GM18507 (cell line): Measurements from ENCODE around the gene FMN2.

Source experiments
- DNase-seq: peaks from one replicate; pipeline ENCODE4 v3.0.0; 2011; ENCODE audit warnings: low read depth; ENCODE audit not compliant: insufficient read length; ENCODE audit errors: extremely low spot score
- FAIRE-seq: peaks from 2 replicates; lab custom pipeline; 2011; peaks lifted over from hg19 to GRCh38; lab: Jason Lieb, UNC

Gene FMN2

DNA sequence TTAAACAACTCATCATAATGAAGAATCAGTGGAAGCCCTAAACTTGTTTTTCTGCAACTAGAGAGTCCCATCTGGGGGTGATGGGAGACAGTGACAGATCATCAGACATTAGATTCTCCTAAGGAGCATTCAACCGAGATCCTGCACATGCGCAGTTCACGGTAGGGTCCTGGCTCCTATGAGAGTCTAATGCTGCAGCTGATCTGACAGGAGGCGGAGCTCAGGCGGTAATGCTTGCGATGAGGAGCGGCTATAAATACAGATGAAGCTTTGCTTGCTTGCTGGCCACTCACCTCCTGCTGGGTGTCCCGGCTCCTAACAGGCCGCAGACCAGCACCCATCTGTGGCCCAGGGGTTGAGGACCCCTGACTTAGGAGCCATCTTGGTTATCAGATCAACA is 247.2 kb downstream of the FMN2 start:
- no peak for DNase-seq
- no peak for FAIRE-seq

DNA sequence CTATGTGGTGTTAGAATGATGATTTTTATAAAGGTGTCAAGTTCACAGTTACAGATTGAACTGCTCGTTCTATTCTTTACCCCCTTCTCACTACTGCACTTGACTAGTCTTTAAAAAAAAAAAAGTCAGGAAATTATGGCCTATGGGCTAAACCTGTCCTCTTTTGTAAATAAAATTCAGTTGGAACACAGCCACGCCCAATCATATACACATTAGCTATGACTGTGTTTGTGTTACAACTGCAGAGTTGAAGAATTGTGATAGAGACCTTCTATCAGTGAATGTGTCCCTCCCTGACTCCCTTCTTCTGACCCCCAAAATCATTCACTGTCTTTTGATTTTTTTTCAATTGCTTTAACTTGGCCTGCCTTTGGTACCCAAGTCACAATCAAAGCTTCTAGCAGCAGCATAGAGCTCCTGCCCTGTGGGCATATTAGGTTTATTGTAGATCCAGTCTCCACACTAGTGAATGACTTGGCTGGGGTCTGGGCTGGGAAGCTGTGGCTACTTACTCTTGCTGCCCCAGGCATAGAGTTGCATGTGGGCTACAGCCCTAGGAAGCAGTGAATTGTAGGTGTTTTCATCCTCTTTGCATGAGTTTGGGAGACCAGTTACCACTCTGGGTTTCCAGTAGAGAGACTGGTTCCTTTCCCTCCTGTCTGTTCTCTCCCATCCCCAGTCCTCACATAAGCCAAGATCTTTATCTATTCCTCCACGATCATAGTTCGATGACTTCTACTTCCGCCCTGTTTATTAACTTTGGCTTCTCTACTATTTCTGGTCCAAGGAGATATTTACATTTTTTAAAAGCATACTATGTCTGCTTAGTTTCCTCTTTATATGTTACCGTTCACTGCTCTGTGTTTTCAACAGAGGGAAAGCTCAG is 249.9 kb downstream of the FMN2 start:
- no peak for DNase-seq
- FAIRE-seq, result no peak

DNA sequence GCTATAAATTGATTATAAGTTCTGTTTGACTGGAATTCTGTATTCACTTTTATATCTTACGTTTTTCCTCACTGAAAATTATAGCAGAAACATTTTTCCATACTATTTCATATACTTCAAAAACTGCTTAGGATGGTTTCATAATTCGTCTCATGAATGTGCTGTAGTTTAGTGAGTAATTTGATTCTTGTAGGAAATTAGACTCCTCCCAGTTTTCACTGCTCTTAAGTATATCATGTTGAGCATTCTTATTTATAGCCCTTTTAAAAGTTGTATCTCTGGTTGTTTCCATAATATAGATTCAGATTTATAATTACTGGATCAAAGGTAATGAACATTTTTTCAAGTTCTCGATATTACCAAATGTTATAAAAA is 250.6 kb downstream of the FMN2 start:
- no peak for FAIRE-seq
- no peak for DNase-seq

DNA sequence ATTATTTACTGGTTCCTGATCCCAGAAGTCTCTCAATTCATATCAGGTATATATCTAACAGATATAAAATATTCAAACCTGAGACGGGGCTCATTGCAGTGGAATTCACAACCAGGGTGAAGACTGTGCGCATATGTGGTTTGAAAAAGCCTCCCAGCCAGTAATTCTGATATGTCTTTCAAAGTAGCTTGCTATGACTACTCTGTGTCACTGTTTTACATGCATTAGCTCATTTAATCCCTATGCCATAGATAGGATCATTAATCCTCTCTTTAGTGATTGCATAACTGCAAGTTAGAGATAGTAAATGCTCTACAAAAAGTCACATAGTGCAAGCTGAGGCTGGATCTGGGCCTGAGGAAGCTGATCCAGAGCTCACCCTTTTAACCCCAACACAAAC is 251.4 kb downstream of the FMN2 start:
- DNase-seq (no peak), FAIRE-seq (no peak)

DNA sequence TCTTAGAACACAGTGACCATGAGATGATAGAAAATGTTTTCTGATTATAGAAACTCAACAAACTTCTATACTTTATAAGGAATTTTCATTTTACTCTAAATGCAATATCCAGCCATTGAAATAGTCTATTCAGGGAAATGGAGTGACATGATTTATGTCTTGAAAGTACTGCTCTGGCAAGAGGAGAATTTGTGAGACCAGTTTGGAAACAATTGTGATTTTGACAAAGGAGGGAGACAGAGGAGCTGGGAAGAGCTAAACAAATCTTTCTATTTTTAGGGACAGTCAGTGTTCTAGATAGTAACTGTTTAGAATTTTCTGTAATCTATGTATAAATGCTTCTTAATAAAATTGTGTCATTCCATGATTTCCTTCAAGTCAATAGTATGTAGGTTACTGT is 252.3 kb downstream of the FMN2 start:
- FAIRE-seq (no peak), DNase-seq (no peak)

DNA sequence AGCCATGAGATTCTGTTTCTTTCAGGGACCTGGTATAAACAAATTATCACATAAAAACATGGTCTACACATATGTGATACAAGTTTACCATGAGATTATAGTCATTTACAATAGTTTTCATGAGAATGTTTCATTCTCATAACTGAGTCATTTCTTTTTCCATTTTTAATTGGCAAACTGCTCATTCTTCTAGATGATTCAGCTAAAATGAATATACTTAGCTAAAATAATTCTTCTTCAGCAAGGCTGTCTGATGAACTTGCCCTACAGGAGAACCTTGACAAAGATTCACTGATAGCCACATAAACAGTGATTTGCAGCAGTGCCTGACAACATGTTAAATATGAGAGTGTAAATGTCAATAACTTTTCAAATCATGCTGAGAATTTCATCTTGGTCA is 253.2 kb downstream of the FMN2 start:
- no peak for FAIRE-seq
- DNase-seq, result no peak

DNA sequence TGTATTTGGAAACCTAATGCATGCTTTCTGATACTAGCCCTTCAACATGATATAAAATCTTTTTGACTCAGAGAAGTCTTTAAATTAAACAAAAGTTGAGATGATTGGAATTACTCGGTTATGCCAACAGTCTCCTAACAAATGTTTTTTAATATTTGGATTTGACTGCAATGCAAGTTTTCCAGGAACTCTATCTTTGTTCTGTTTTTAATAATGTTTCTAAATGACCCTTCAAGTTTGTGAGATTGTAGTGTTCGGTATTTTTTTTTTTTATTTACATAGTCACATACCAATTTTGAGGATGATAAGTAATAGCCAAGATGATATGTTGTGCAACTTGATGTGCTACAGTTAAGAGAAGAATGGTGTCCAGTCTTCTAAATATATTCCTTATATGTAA is 258.0 kb downstream of the FMN2 start:
- no peak for FAIRE-seq
- DNase-seq, result no peak

DNA sequence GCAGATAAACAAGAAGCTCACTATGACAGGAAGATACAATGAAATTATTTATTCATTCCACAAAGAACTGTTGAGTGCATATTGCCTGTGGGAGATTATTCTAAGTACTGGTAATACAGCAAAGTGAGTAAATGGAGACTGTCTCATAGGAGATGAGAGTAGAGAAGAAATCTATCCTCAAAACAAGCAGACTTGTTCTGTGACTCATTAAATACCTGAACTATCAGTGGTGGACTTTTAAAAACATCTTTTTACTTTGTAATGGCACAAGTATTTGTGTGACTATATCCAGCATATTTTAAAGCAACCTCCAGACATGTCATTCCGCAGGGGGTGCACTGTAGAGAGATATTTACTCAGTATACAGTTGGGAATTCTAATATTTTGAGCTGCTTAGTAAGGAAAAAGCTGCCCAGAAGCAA is 259.2 kb downstream of the FMN2 start:
- FAIRE-seq, result no peak
- no peak for DNase-seq

DNA sequence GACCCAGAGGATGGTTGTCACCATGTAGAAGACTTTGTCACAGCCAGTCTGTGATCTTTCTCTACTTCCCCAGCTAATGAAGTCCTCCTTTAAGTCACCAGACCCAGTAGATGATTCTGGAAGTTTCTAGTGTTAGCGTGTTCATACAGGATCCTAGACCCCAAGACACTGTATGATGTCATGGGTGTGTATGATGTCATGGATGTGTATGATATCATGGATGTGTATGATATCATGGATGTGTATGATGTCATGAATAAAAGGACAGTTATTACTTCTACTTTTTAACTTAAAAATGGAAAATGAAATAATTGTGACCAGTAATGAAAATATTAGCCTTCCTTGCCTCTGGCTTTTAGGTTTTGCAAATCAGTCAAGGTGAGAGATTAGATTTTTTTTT is 260.0 kb downstream of the FMN2 start:
- no peak for FAIRE-seq
- no peak for DNase-seq

DNA sequence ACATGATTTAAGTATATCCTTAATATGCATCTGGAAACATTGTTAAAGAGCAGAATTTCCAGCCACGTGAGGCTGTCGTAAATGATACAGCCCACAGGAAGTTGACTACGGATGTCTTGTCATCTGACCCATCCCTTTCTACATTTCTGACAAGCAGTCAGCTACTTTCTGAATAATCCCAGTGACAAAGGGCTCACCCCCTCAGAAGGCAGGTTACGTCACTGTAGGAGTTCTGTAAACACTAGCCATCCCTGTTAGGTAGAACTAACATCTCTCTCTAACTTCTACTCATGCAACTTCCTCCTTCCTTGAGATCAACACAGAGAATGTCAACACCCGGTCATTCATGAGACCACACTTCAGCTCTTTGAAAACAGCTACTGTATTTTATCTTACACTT is 261.1 kb downstream of the FMN2 start:
- DNase-seq (no peak), FAIRE-seq (no peak)

DNA sequence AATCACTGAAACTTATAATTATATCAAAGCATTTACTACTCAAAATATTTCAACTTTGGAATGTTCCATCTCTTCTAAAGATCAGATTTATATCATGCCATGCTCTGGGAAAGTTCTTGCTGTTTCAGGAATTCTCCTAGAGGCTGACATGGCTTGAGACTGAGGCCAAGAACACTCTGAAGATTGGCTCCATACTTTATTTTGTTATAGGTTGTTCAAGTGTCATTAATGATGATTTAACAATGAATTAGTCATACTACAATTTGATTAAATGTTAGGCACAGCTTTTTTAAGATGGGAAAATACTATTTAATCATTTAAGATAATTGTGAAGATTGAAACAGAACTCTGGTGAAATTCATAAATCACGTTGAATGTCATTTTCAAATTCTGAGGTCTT is 264.9 kb downstream of the FMN2 start:
- DNase-seq (no peak), FAIRE-seq (no peak)

DNA sequence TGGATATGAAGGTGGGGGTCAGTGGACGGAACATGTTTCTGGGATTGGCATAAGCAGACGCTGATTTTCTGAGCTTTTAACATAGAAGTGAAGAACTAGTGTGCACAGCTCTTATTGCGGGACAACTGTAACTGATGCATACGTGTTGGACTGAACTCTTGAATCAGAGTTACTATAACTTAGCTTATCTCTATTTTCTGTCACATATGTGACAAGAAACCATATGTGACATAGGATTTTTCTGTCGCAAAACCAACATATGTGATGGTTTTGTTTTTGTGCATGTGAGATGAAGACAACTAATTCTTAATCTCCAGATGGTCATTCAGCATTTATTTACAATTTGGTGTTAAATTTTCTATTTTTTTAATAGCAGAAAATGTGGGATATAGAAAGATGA is 270.4 kb downstream of the FMN2 start:
- FAIRE-seq (no peak), DNase-seq (no peak)

DNA sequence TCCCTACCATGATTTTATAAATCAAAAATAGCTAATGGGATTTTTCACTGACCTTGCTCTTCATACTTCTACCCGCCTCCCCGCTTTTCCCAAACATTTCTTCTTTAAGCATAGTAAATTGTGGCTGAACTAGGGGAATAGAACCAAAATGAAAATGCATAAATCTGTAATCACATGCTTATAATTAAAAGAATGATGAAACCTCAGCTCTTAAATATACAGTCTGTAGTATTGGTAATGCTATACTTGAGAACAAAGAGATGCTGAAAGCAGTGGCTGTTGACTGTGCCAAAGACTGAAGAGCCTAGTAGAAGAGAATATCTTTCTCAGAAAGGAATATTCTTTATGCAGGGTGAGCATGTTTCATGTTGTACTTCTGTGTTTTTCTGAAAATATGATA is 271.1 kb downstream of the FMN2 start:
- no peak for DNase-seq
- FAIRE-seq, result no peak

DNA sequence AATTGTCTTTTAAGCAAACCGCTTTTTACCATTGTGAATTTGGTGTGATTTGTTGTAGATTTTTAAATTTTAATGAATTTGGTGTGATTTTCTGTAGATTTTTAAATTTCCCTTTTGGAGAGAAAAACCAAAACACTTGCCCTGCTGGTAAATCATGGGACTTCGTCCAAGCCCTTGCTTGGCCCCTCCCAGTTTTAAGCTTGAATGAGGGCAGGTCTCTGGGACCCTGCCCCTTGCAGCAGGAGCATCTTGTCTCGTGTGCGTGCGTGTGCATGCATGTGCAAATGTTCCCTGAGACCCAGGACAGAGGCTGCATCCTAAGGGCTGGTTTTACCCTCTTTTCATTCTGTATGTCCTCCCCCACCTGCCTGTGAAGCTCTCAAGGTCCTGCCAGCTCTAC is 271.6 kb downstream of the FMN2 start:
- no peak for FAIRE-seq
- no peak for DNase-seq

DNA sequence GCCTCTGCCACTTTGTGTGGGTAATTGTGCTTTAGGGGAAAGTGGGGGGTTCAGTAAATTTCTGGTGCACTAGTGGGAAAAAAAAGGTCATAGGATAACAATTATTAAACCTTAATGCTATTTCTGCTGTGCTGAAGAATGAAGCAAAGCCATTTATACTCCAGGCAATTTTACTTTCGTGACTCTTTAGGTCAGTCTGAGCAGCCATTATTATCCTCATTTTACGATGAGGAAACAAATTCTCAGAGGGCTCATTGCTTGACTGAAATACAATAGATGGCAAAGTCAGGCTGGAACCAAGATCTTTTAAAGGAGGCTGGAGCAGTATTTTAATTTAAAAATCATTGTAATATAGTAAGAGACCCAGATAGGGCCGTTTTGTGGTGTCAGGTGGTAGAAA is 272.2 kb downstream of the FMN2 start:
- FAIRE-seq, result no peak
- DNase-seq, result no peak

DNA sequence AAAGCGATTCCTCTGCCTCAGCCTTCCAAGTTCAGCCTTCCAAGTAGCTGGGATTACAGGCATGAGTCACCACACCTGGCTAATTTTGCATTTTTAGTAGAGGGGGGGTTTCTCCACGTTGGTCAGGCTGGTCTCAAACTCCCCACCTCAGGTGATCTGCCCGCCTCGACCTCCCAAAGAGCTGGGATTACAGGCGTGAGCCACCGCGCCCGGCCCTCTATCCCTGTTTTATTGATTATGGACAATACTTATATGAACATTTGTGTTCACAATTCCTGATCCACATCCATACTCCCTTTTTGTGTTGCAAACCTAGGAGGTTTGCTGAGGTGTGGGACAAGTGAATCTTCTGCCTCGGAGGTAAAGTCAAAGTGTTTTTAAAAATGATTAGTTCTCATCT is 275.0 kb downstream of the FMN2 start:
- DNase-seq (no peak), FAIRE-seq (no peak)

DNA sequence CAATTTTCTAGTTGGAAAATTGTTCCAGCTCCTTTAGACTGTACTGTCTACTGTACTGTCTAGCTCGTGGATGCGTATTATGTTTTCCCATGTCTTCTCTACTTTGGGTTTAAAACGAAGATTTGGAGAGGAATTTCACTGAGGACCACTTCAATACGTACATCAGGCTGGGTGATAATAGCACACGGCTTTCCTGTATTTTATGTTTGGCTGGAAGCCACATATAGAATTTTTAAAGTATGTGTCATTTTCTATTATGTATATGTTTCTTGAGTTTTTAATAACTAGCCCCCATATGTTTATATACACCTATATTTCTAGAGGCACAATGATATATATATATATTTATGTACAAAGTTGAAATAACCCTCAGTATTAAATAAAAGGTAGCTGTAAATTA is 293.9 kb downstream of the FMN2 start:
- DNase-seq (no peak), FAIRE-seq (no peak)

DNA sequence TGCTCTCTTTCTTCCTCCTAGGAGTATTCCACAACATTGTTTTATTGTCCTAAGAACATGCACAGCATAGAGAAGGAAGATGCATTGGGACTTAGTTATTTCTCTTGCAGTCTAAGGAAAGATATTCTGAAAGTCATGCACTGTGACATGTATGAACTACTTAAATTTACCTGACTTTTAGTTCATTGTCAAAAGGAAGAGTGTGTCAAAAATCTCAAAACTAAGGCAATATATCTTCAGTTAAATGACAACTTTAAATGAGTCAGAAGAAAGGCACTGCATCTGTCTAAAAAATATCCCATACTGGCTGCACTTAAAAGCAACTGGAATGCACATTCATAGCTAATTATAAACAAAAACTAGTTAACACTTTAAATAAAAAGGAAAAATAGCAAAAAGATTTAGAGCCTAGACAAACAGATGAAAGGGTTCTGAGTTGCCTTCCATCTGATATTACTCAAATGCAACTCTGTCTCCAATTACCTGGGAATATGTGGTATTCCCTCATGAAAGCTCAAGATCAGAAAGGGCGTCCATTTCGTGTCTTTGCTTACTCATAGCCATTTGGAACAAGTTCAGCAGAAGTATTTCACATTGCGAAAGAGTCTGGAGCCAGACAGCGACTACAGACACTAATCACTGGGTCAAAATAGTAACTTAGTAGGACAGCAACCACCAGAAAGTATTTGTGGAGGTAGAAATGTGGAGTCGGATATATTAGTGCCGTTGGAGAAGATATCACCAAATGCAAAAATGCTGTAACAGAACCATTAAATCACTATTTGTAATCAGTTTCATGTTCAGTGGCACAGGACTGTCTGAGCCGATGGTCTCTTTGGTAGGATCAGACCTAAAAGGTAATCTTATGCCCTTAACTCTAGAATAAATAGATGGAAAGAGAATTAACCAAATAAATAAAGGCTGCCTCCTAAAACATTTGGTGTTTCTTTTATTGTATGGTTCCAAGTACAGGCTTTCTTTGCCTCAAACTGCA is 294.6 kb downstream of the FMN2 start:
- FAIRE-seq (no peak), DNase-seq (no peak)

DNA sequence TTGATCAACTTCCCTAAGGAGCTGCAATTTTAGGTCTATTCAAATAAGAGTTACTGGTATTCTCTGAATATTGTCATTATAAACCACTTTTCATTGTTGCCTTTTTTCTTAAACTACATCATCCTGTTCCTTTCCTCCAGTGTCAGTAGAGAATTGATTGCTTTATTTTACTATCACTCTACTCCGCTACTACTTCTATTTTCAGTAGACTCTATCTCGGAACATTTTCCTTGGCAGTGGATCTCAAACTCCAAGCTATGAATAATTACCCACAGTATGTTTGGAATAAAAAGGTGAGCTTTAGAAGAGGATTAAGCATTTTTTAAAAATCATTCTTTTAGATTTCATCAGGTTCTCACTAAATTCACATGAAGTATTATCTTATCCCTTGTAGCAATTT is 295.4 kb downstream of the FMN2 start:
- no peak for DNase-seq
- FAIRE-seq, result no peak

DNA sequence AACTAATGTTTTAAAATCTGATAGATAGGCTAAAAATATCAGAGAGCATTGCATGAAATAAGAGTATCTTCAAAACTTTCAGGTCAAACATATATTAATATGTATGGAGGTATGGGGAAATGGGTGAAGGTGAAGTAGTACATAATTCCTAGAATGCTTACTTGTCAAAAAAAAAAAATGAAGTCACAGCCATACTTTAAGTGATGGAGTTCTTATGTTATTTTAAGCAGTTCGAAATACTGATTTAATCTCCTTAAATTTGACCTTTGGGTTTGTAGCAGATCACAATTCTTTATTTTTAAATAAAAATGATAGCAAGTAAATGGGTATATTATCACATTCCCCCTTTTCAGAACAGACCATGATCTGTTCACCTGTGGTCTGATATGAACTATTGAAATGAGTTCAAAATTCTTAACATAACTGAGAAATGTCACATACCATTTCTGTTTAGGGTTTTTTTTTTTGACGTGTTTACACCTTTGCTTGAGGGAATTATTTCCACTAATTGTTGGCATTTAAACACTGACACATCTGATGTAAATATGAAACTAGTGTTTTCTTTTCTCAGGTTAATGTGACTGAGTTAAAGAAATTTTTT is 300.1 kb downstream of the FMN2 start:
- no peak for DNase-seq
- no peak for FAIRE-seq
